ENCODE measurements around the gene ZNF48.
"Not testable (repeated sequence)": the region's sequence is repeated elsewhere in the genome, so short reads cannot be mapped to it uniquely, and the experiment has no call there.

The ZNF48 gene

GRCh38 chr16:30378236-30379157, 16.7 kb upstream of the ZNF48 start:
- DNase-seq = peak; percentile 97 to 100 (median 100)

GRCh38 chr16:30379158-30379783, 15.9 kb upstream of the ZNF48 start:
- DNase-seq = no peak

GRCh38 chr16:30380072-30380802, 15.0 kb upstream of the ZNF48 start:
- no peak for DNase-seq

- no peak for DNase-seq
Observed at GRCh38 chr16:30380803-30381208, 14.4 kb upstream of the ZNF48 start.

- DNase-seq = peak in 1 of 4 experiments; percentile 11
Observed at GRCh38 chr16:30381291-30382041, 13.8 kb upstream of the ZNF48 start.

GRCh38 chr16:30382111-30382881, 12.9 kb upstream of the ZNF48 start, which contains the start of gene SEPTIN1:
Gene SEPTIN1, minus strand, starts transcription at chr16:30382561. Its CDS starts 19 bp downstream, at chr16:30382542.
- DNase-seq = peak; percentile 21 to 64 (median 46)

- DNase-seq = no peak
Observed at GRCh38 chr16:30383521-30383920, 11.7 kb upstream of the ZNF48 start.

- DNase-seq = no peak
Observed at GRCh38 chr16:30394592-30395154, 547 bp upstream of the ZNF48 start.

GRCh38 chr16:30395992-30396585, 869 bp downstream of the ZNF48 start:
- no peak for DNase-seq

GRCh38 chr16:30396627-30397026, 1.4 kb downstream of the ZNF48 start:
- DNase-seq = not testable (repeated sequence)

- no peak for DNase-seq
Observed at GRCh38 chr16:30397056-30397455, 1.8 kb downstream of the ZNF48 start.

GRCh38 chr16:30397776-30398660, 2.8 kb downstream of the ZNF48 start:
- no peak for DNase-seq

- no peak for DNase-seq
Observed at GRCh38 chr16:30398661-30399434, 3.6 kb downstream of the ZNF48 start.

GRCh38 chr16:30399435-30400186, 4.4 kb downstream of the ZNF48 start:
- no peak for DNase-seq

GRCh38 chr16:30401768-30402425, 6.7 kb downstream of the ZNF48 start:
- DNase-seq = no peak

- no peak for DNase-seq
Observed at GRCh38 chr16:30406795-30407101, 11.5 kb downstream of the ZNF48 start.

GRCh38 chr16:30407102-30407803, 12.0 kb downstream of the ZNF48 start, which contains the start of gene ZNF771:
Gene ZNF771, plus strand, starts transcription at chr16:30407606. Its CDS starts 448 bp downstream, at chr16:30408054.
- peak; percentile 76 to 88 (median 81) for DNase-seq

Data from activated CD4-positive, CD25-positive, alpha-beta regulatory T cell (primary cell).